GM12875 (cell line): Measurements from ENCODE around the gene OR11H1.
"Not testable (repeated sequence)": the region's sequence is repeated elsewhere in the genome, so short reads cannot be mapped to it uniquely, and the experiment has no call there.

Experiments
- H3K4me3 ChIP-seq: one replicate; pipeline ENCODE4 v1.5.1; 2011; ENCODE audit warnings: low read depth, low read length, control low read depth

Gene OR11H1

GRCh38 chr22:15527892-15528291 is at the start of gene OR11H1:
TSS of gene OR11H1 (plus strand) at chr22:15528192. CDS start at chr22:15528192, 0 bp downstream.
- H3K4me3 ChIP-seq = not testable (repeated sequence)

GRCh38 chr22:15509967-15510366 is 18.0 kb upstream of the OR11H1 start:
- H3K4me3 ChIP-seq = not testable (repeated sequence)

- not testable (repeated sequence) for H3K4me3 ChIP-seq
Observed at GRCh38 chr22:15515896-15516295, 12.1 kb upstream of the OR11H1 start.

- H3K4me3 ChIP-seq = not testable (repeated sequence)
Observed at GRCh38 chr22:15553767-15554166, 25.8 kb downstream of the OR11H1 start.

- not testable (repeated sequence) for H3K4me3 ChIP-seq
Observed at GRCh38 chr22:15563461-15563860, 35.5 kb downstream of the OR11H1 start.

GRCh38 chr22:15565063-15565462 is 37.1 kb downstream of the OR11H1 start:
- H3K4me3 ChIP-seq = not testable (repeated sequence)
